CD14-positive monocyte (primary cell): ENCODE measurements around the gene FSD2. TPM values are rescaled to one million over a fixed set of nuclear protein-coding genes. Genes with fewer than 3 reads are reported as not detected.
A peak's percentile ranks its signal among the peaks of the same experiment; 100 is the strongest.

Experiments
- DNase-seq, 3 donors: peaks; one replicate each; pipeline ENCODE4 v3.0.0-alpha.2; 2011 to 2022
- H2AFZ ChIP-seq: 2 replicates; pipeline ENCODE4 v1.6.0; 2012; ENCODE audit warnings: mild to moderate bottlenecking, low read depth, low read length, inconsistent platforms; ENCODE audit not compliant: insufficient read depth, poor library complexity, severe bottlenecking
- H3K27ac ChIP-seq, 2 donors: 1 replicate in 1 of 2; 2 replicates in 1 of 2; pipeline ENCODE4 v1.5.1; 2012 to 2013; ENCODE audit warnings: low read length in 2 of 2, control low read depth in 1 of 2, inconsistent platforms in 1 of 2, low read depth in 1 of 2, mild to moderate bottlenecking in 1 of 2
- H3K27me3 ChIP-seq, 2 donors: one replicate each; pipeline versions ENCODE4 v1.6.0 to v1.6.1; 2011 to 2013; ENCODE audit warnings: low read length in 2 of 2; ENCODE audit not compliant: control insufficient read depth in 2 of 2, insufficient read depth in 2 of 2
- H3K36me3 ChIP-seq, 2 donors: replicated peaks in 1 of 2; 1 replicate in 1 of 2; 2 replicates in 1 of 2; pipeline versions ENCODE4 v1.5.1 to v1.6.1; 2012 to 2013; ENCODE audit warnings: low read length in 2 of 2, control low read depth in 1 of 2, inconsistent platforms in 1 of 2, mild to moderate bottlenecking in 1 of 2; ENCODE audit not compliant: insufficient read depth in 2 of 2, control insufficient read depth in 1 of 2
- H3K4me1 ChIP-seq, 2 donors: 1 replicate in 1 of 2; 2 replicates in 1 of 2; pipeline versions ENCODE4 v1.5.1 to v1.6.1; 2012 to 2013; ENCODE audit warnings: low read length in 2 of 2, control low read depth in 1 of 2, inconsistent platforms in 1 of 2, mild to moderate bottlenecking in 1 of 2, moderate library complexity in 1 of 2; ENCODE audit not compliant: insufficient read depth in 2 of 2, control insufficient read depth in 1 of 2
- H3K4me2 ChIP-seq: replicated peaks from 2 replicates; pipeline ENCODE3; 2012; ENCODE audit warnings: low read length, moderate library complexity, mild to moderate bottlenecking; ENCODE audit not compliant: poor library complexity, severe bottlenecking; ENCODE audit errors: extremely low read depth
- H3K4me3 ChIP-seq, 3 experiments: fragments of 200-600 bp in 1 of 3; sonication (generic) in 1 of 3; replicated peaks in 1 of 3; 1 replicate in 2 of 3; 2 replicates in 1 of 3; pipeline ENCODE4 v1.5.1; 2011 to 2013; ENCODE audit warnings: low read length in 3 of 3, mild to moderate bottlenecking in 3 of 3, control low read depth in 2 of 3, low read depth in 2 of 3, inconsistent platforms in 1 of 3, moderate library complexity in 1 of 3
- H3K79me2 ChIP-seq: 2 replicates; pipeline ENCODE4 v1.6.0; 2012; ENCODE audit warnings: mild to moderate bottlenecking, control low read depth, inconsistent platforms, low read length, moderate library complexity; ENCODE audit not compliant: insufficient read depth
- H3K9ac ChIP-seq: 2 replicates; pipeline ENCODE4 v1.6.0; 2017; ENCODE audit warnings: low read length, mild to moderate bottlenecking; ENCODE audit not compliant: insufficient read depth, poor library complexity, severe bottlenecking
- H3K9me3 ChIP-seq, 2 donors: replicated peaks in 1 of 2; 1 replicate in 1 of 2; 2 replicates in 1 of 2; pipeline versions ENCODE4 v1.5.1 to v1.6.1; 2012 to 2013; ENCODE audit warnings: low read length in 2 of 2, control low read depth in 1 of 2; ENCODE audit not compliant: control insufficient read depth in 1 of 2, insufficient read depth in 1 of 2
- H4K20me1 ChIP-seq: 2 replicates; pipeline ENCODE4 v1.6.0; 2012; ENCODE audit warnings: mild to moderate bottlenecking, low read length, control low read depth, moderate library complexity; ENCODE audit not compliant: insufficient read depth
- H3K27ac Mint-ChIP-seq, 7 donors: one replicate each; pipeline ENCODE4 v1.8.0; 2020; ENCODE audit warnings: mild to moderate bottlenecking in 7 of 7, mixed read lengths in 7 of 7, moderate library complexity in 6 of 7, inconsistent platforms in 2 of 7
- H3K27me3 Mint-ChIP-seq, 3 donors: one replicate each; pipeline ENCODE4 v1.8.0; 2021 to 2022; ENCODE audit warnings: low read depth in 3 of 3, mild to moderate bottlenecking in 3 of 3, mixed read lengths in 3 of 3, moderate library complexity in 3 of 3, inconsistent platforms in 1 of 3
- H3K36me3 Mint-ChIP-seq, 2 donors: one replicate each; pipeline ENCODE4 v1.8.0; 2020; ENCODE audit warnings: mixed read lengths in 2 of 2, inconsistent platforms in 1 of 2, mild to moderate bottlenecking in 1 of 2
- H3K4me1 Mint-ChIP-seq: one replicate; pipeline ENCODE4 v1.8.0; 2020; ENCODE audit warnings: mild to moderate bottlenecking, mixed read lengths
- H3K4me3 Mint-ChIP-seq, 2 donors: one replicate each; pipeline ENCODE4 v1.8.0; 2020; ENCODE audit warnings: mild to moderate bottlenecking in 2 of 2, mixed read lengths in 2 of 2, moderate library complexity in 1 of 2
- H3K9me3 Mint-ChIP-seq, 7 donors: one replicate each; pipeline ENCODE4 v1.8.0; 2020 to 2022; ENCODE audit warnings: mixed read lengths in 7 of 7, mild to moderate bottlenecking in 6 of 7, moderate library complexity in 6 of 7, inconsistent platforms in 2 of 7
- CTCF ChIP-seq: fragments of 200-600 bp; IDR thresholded peaks from one replicate; pipeline ENCODE4 v1.8.0; 2022; ENCODE audit warnings: antibody characterized with exemption, mild to moderate bottlenecking
- WGBS: methylation state at CpG from one replicate; pipeline ENCODE4 v1.1.5; 2013; ENCODE audit warnings: missing lambda C conversion rate; ENCODE audit not compliant: insufficient coverage; 5-methylcytosine and 5-hydroxymethylcytosine counted together
- intact Hi-C, 2 donors: fragments of 100-400 bp; cut with micrococcal nuclease; formaldehyde crosslinking; loops; one replicate each; pipeline versions ENCODE4 v1.15.0 to v1.15.1; 2023
- polyA plus RNA-seq, 3 donors: library from polyadenylated mRNA; depleted of rRNA in 1 of 3; unstranded in 2 of 3; stranded (reverse) in 1 of 3; fragments of 300-500 nt in 2 of 3; fragments of >200 nt in 1 of 3; fragmentation: Illumina TruSeq in 2 of 3; gene quantifications; 1 replicate in 2 of 3; 2 replicates in 1 of 3; pipeline ENCODE4 v1.2.3, GENCODE V29; 2012 to 2021

The FSD2 gene
- polyA plus RNA-seq, 3 donors = 0.09 TPM; not detected in 2

DNA sequence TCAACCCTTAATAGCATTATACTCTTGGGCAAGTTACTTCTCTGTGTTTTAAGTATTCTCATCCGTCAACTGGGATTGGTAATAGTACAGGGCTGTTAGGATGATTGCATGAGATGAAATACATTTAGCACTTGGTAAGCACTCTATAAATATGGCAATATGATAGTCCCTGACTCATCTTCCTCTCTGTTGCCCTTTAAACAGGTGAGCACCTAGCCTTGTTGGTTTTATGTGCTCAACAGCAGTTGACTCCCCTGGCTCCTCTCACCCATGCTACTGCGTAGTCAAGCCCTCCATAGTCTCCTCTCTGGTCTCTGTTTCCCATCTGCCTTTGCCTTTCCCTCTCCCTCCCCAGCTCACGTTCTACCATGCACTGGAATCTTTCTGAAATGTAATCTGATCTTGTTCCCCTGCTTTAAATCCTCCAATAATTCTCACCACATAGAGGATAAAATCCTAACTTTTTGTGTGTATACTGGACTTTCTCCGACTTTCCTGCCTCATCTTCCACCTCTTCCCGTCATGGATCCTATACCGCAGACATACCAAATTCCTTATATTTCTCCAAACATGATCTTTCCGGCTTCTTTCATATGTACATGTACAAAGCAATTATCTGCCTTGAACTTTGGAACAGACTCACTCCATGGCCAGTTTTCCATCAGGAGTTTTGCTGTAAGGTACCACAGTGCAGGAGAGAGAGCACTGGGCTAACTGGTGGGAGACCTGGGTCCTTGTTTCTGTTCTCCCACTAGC lies 42.3 kb downstream of the FSD2 start:
- intact Hi-C loops = no loop called here
- Histone ChIP-seq H3K27me3 (no peaks in the 10 kb centered on the region), H3K4me2 (no peak overlapping the region), H3K9ac (no peak overlapping the region), H3K4me1 (no peaks in the 10 kb centered on the region), H3K4me3 (no peak overlapping the region), H3K79me2 (no peaks in the 10 kb centered on the region), H4K20me1 (peaks cover 2% of the 10 kb centered on the region), H3K27ac (no peak overlapping the region), H2AFZ (no peak overlapping the region), H3K36me3 (peaks cover 19 to 71% of the 10 kb centered on the region in 2 donors), H3K9me3 (no peaks in the 10 kb centered on the region)
- Mint-ChIP-seq H3K27me3 (peaks cover 0 to 1% (median 0%) of the 10 kb centered on the region in 3 donors), H3K36me3 (peaks cover 44 to 67% of the 10 kb centered on the region in 2 donors), H3K4me1 (no peaks in the 10 kb centered on the region), H3K4me3 (no peak overlapping the region), H3K27ac (peak overlapping the region in 1 of 7 donors; percentile 31), H3K9me3 (peaks cover 0 to 3% (median 0%) of the 10 kb centered on the region in 7 donors)
- TF ChIP-seq CTCF = no peak
- WGBS = 100% methylated on average over 5 of the region's 7 CpGs
- DNase-seq = no peak

DNA sequence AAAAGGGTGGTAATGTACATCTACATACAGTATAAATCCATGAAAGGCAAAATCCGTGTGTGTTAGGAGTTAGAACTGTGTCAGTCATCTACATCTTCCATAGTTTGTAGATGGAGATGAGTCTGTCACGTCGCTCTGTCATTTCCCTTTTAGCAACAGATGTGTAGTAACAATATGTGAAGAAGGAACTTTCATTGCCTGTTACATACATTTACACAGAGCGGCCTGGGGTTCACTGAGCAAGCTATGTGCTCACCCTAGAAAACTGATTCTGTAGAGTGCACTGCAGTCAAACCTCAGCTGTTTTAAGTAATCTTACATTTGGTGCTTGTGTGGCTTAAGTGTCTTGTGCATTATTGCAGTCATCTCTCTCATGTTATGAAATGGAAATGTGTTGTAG lies 54.6 kb downstream of the FSD2 start:
- DNase-seq = peak; percentile 50 to 73 (median 69)
- peak overlapping the region; percentile 71 for H3K9ac ChIP-seq
- no peak for TF ChIP-seq CTCF
- no peaks in the 10 kb centered on the region for H3K9me3 Mint-ChIP-seq
- peak overlapping the region; percentile 56 to 94 (median 89) for H3K4me3 ChIP-seq
- peak overlapping the region; percentile 93 to 98 (median 97) for H3K27ac Mint-ChIP-seq
- peaks cover 0 to 2% (median 1%) of the 10 kb centered on the region in 3 donors for H3K27me3 Mint-ChIP-seq
- WGBS = no CpG with 5 or more reads among the region's 4 CpGs
- H4K20me1 ChIP-seq = peaks cover 20% of the 10 kb centered on the region
- no peaks in the 10 kb centered on the region for H3K9me3 ChIP-seq
- peak overlapping the region in 1 of 2 donors; percentile 87 for H3K27ac ChIP-seq
- peak overlapping the region; percentile 95 for H3K4me2 ChIP-seq
- intact Hi-C loops = loop anchor here in 1 of 2 donors (5.0 kb wide), 2 partner anchors 61 to 209 kb away; partner anchors contain the start of gene RPS17
- H3K27me3 ChIP-seq = no peaks in the 10 kb centered on the region
- peaks cover 24 to 28% of the 10 kb centered on the region in 2 donors for H3K4me1 ChIP-seq
- H3K36me3 ChIP-seq = peaks cover 26 to 41% of the 10 kb centered on the region in 2 donors
- peaks cover 37 to 39% of the 10 kb centered on the region in 2 donors for H3K36me3 Mint-ChIP-seq
- peaks cover 31% of the 10 kb centered on the region for H3K4me1 Mint-ChIP-seq
- H3K4me3 Mint-ChIP-seq = peak overlapping the region; percentile 99 to 100
- peak overlapping the region; percentile 89 for H2AFZ ChIP-seq
- H3K79me2 ChIP-seq = peaks cover 45% of the 10 kb centered on the region
